Activated T-helper 1 cell treated with anti-CD3 and anti-CD28 coated beads, Interleukin-12 subunit alpha, Interleukin-12 subunit beta, Interleukin-2, Interleukin-4 antibody, amounts not matched to agents 30 ng/mL and 10 ng/mL and 1 ng/mL, durations not matched to agents 14 hours and 24 hours and 36 hours (primary cell): ENCODE data around the gene COL23A1. TPM values are rescaled to one million over a fixed set of nuclear protein-coding genes. Genes with fewer than 3 reads are reported as not detected.

Source experiments
- DNase-seq: peaks from one replicate; pipeline ENCODE4 v3.0.0; 2021; ENCODE audit warnings: low spot score
- H3K27ac Mint-ChIP-seq: one replicate; pipeline ENCODE4 v1.8.0; 2021; ENCODE audit warnings: mild to moderate bottlenecking, mixed read lengths
- H3K27me3 Mint-ChIP-seq: one replicate; pipeline ENCODE4 v1.8.0; 2022; ENCODE audit warnings: mild to moderate bottlenecking, moderate library complexity, mixed read lengths; ENCODE audit not compliant: insufficient read depth
- H3K36me3 Mint-ChIP-seq: one replicate; pipeline ENCODE4 v1.8.0; 2021; ENCODE audit warnings: low read depth, mixed read lengths
- H3K4me1 Mint-ChIP-seq: one replicate; pipeline ENCODE4 v1.8.0; 2021; ENCODE audit warnings: low read depth, mixed read lengths
- H3K4me3 Mint-ChIP-seq: one replicate; pipeline ENCODE4 v1.8.0; 2021; ENCODE audit warnings: mild to moderate bottlenecking, moderate library complexity, mixed read lengths
- H3K9me3 Mint-ChIP-seq: one replicate; pipeline ENCODE4 v1.8.0; 2021; ENCODE audit warnings: mixed read lengths
- intact Hi-C: fragments of 100-400 bp; cut with micrococcal nuclease; formaldehyde crosslinking; loops from one replicate; pipeline ENCODE4 v1.15.1; 2024
- total RNA-seq: library from RNA; stranded (reverse); gene quantifications from 2 replicates; pipeline ENCODE4 v1.2.3, GENCODE V29; 2022

COL23A1 gene
- total RNA-seq, 1 donor from 2014 or later, result not detected

GRCh38 chr5:178545941-178546674, 44.1 kb downstream of the COL23A1 start:
- no peak overlapping the region for H3K4me3 Mint-ChIP-seq
- H3K9me3 Mint-ChIP-seq, result no peaks in the 10 kb centered on the region
- H3K27me3 Mint-ChIP-seq, result peaks cover 1% of the 10 kb centered on the region
- H3K4me1 Mint-ChIP-seq, result no peaks in the 10 kb centered on the region
- H3K36me3 Mint-ChIP-seq, result peaks cover 3% of the 10 kb centered on the region
- no peak for DNase-seq
- H3K27ac Mint-ChIP-seq, result peak overlapping the region; percentile 29
- intact Hi-C loops, result no loop called here

GRCh38 chr5:178545176-178545575, 45.0 kb downstream of the COL23A1 start:
- H3K4me3 Mint-ChIP-seq, result no peak overlapping the region
- H3K27ac Mint-ChIP-seq, result no peak overlapping the region
- H3K9me3 Mint-ChIP-seq, result no peaks in the 10 kb centered on the region
- peaks cover 1% of the 10 kb centered on the region for H3K27me3 Mint-ChIP-seq
- H3K4me1 Mint-ChIP-seq, result no peaks in the 10 kb centered on the region
- no peak for DNase-seq
- H3K36me3 Mint-ChIP-seq, result peaks cover 3% of the 10 kb centered on the region
- intact Hi-C loops, result no loop called here

GRCh38 chr5:178544166-178544834, 45.9 kb downstream of the COL23A1 start:
- DNase-seq, result no peak
- Mint-ChIP-seq H3K36me3 (peaks cover 3% of the 10 kb centered on the region), H3K27me3 (no peaks in the 10 kb centered on the region), H3K4me1 (no peaks in the 10 kb centered on the region), H3K4me3 (no peak overlapping the region), H3K9me3 (no peaks in the 10 kb centered on the region), H3K27ac (no peak overlapping the region)
- intact Hi-C loops, result no loop called here

- Mint-ChIP-seq H3K9me3 (no peaks in the 10 kb centered on the region), H3K4me3 (no peak overlapping the region), H3K27me3 (no peaks in the 10 kb centered on the region), H3K36me3 (no peaks in the 10 kb centered on the region), H3K4me1 (no peaks in the 10 kb centered on the region), H3K27ac (no peak overlapping the region)
- no peak for DNase-seq
- intact Hi-C loops, result no loop called here
These were observed 47.7 kb downstream of the COL23A1 start for GRCh38 chr5:178542455-178542854.

GRCh38 chr5:178540526-178540925, 49.7 kb downstream of the COL23A1 start:
- no peak overlapping the region for H3K4me3 Mint-ChIP-seq
- intact Hi-C loops, result no loop called here
- DNase-seq, result no peak
- H3K4me1 Mint-ChIP-seq, result no peaks in the 10 kb centered on the region
- no peak overlapping the region for H3K27ac Mint-ChIP-seq
- H3K36me3 Mint-ChIP-seq, result no peaks in the 10 kb centered on the region
- H3K27me3 Mint-ChIP-seq, result no peaks in the 10 kb centered on the region
- no peaks in the 10 kb centered on the region for H3K9me3 Mint-ChIP-seq

- no peak overlapping the region for H3K4me3 Mint-ChIP-seq
These were observed 51.4 kb downstream of the COL23A1 start for GRCh38 chr5:178538741-178539229.

GRCh38 chr5:178537467-178538371, 52.5 kb downstream of the COL23A1 start:
- Mint-ChIP-seq H3K36me3 (no peaks in the 10 kb centered on the region), H3K9me3 (no peaks in the 10 kb centered on the region), H3K27me3 (no peaks in the 10 kb centered on the region), H3K4me1 (no peaks in the 10 kb centered on the region), H3K4me3 (no peak overlapping the region), H3K27ac (no peak overlapping the region)
- no peak for DNase-seq
- intact Hi-C loops, result no loop called here

More at GRCh38 chr5:178538741-178539229, 51.4 kb downstream of the COL23A1 start:
- H3K4me1 Mint-ChIP-seq, result no peaks in the 10 kb centered on the region
- intact Hi-C loops, result no loop called here
- no peak overlapping the region for H3K27ac Mint-ChIP-seq
- H3K27me3 Mint-ChIP-seq, result no peaks in the 10 kb centered on the region
- no peaks in the 10 kb centered on the region for H3K9me3 Mint-ChIP-seq
- no peaks in the 10 kb centered on the region for H3K36me3 Mint-ChIP-seq
- no peak for DNase-seq

- Mint-ChIP-seq H3K4me1 (no peaks in the 10 kb centered on the region), H3K27ac (no peak overlapping the region), H3K36me3 (no peaks in the 10 kb centered on the region), H3K9me3 (no peaks in the 10 kb centered on the region), H3K27me3 (no peaks in the 10 kb centered on the region), H3K4me3 (no peak overlapping the region)
- intact Hi-C loops, result no loop called here
- no peak for DNase-seq
These were observed 53.4 kb downstream of the COL23A1 start for GRCh38 chr5:178536541-178537466.

- no peaks in the 10 kb centered on the region for H3K9me3 Mint-ChIP-seq
- no peaks in the 10 kb centered on the region for H3K4me1 Mint-ChIP-seq
- no peaks in the 10 kb centered on the region for H3K27me3 Mint-ChIP-seq
- H3K4me3 Mint-ChIP-seq, result no peak overlapping the region
- no peaks in the 10 kb centered on the region for H3K36me3 Mint-ChIP-seq
- no peak for DNase-seq
- no peak overlapping the region for H3K27ac Mint-ChIP-seq
- intact Hi-C loops, result no loop called here
These were observed 54.7 kb downstream of the COL23A1 start for GRCh38 chr5:178535299-178536175.

GRCh38 chr5:178533136-178533535, 57.1 kb downstream of the COL23A1 start:
- Mint-ChIP-seq H3K9me3 (no peaks in the 10 kb centered on the region), H3K27ac (no peak overlapping the region), H3K27me3 (no peaks in the 10 kb centered on the region), H3K36me3 (no peaks in the 10 kb centered on the region), H3K4me1 (no peaks in the 10 kb centered on the region), H3K4me3 (no peak overlapping the region)
- DNase-seq, result no peak
- intact Hi-C loops, result no loop called here

GRCh38 chr5:178532666-178533065, 57.5 kb downstream of the COL23A1 start:
- Mint-ChIP-seq H3K4me3 (no peak overlapping the region), H3K9me3 (no peaks in the 10 kb centered on the region), H3K27ac (no peak overlapping the region), H3K27me3 (no peaks in the 10 kb centered on the region), H3K36me3 (no peaks in the 10 kb centered on the region), H3K4me1 (no peaks in the 10 kb centered on the region)
- intact Hi-C loops, result no loop called here
- no peak for DNase-seq
